Medulla oblongata (tissue), 1 donor: Measurements from ENCODE around the gene PLCL2.
A peak's percentile ranks its signal among the peaks of the same experiment; 100 is the strongest.

Experiments
- DNase-seq: peaks from one replicate; pipeline ENCODE4 v3.0.0-alpha.2; 2015; ENCODE audit errors: extremely low spot score

PLCL2 gene

DNA sequence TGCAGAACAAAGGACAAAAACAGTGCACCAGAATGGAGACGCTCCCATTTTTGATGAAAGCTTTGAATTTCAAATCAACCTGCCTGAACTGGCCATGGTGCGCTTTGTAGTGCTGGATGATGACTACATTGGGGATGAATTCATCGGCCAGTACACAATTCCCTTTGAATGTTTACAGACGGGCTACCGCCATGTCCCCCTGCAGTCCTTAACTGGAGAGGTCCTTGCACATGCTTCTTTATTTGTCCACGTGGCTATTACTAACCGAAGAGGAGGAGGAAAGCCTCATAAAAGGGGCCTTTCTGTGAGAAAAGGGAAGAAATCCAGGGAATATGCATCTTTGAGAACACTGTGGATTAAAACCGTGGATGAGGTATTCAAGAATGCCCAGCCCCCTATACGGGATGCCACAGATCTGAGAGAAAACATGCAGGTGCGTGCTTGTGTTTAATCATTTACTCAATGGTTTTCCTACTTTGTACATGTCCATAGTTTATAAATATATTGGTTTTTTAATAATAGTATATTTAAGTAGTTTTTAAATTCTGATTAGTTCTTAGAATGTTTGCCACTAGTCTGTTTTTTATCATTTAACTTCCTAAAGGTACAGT is 127.1 kb downstream of the PLCL2 start:
- DNase-seq = no peak

DNA sequence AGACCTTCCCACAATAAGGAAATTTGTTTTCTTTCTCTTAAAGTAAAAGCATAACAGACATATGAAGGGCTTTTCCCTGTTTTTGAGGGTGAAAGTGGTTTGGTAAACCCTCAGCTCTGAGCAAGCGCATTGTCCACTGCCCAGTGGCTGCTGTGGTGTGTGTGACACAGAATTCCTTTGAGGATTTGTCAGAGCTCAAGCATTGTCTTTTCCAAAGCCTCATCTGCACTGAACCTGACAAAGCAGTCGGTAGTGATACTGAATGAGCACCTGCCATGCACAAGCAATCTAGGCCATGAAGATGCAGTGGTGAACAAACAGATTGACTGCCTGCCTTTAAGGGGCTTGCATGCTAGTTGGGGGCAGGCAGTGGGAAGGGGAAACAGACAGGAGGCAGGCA is 128.3 kb downstream of the PLCL2 start:
- DNase-seq = no peak

DNA sequence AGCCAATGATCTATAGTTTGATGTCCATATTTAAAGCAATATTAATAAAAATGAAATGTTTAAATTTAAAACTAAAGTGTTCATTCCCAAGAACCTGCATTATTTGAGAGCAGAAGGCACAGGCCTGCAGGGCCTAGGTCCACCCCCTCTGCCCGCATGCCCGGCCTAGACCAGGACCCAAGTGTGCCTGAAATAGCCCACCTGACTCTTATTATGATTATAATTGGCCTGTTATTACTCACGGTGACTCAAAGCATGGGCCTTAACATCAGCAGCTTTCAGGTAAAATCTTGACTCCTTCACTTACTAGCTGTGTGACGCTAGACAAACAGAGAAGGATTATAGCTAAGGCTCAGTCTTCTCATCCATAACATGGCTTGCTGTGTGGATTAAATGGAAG is 128.8 kb downstream of the PLCL2 start:
- DNase-seq = no peak

DNA sequence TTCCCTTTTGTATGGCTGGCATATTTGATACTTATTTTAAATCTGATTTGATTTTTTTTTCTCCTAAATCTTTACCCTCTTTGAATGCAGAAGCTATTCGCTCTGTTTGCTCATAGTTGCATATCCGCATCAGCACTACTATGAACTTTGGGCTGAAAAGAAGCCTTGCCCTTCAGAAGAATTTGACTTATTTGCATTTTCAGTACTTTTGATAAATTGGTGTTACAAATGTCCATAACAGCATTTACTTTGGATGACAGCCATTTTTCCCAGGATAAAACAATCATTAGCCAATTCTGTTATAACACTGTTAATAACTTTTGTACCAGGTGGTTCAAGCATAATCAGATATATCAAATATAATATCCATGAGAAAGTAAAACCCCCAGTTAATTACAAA is 129.5 kb downstream of the PLCL2 start:
- DNase-seq = no peak

DNA sequence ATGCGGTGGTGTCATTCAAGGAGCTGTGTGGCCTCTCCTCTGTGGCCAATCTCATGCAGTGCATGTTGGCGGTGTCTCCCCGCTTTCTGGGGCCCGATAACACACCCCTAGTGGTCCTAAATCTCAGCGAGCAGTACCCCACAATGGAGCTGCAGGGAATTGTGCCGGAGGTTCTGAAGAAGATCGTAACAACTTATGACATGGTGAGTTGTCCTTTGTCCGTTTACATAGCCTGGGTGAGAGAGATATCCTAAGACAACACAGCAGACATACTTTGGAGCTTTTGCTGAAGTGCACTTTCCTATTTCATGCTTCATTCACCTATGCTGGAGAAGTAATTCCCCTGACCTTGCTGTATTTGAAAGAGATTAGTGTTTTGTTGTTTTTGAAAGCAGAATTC is 130.0 kb downstream of the PLCL2 start:
- DNase-seq = no peak

DNA sequence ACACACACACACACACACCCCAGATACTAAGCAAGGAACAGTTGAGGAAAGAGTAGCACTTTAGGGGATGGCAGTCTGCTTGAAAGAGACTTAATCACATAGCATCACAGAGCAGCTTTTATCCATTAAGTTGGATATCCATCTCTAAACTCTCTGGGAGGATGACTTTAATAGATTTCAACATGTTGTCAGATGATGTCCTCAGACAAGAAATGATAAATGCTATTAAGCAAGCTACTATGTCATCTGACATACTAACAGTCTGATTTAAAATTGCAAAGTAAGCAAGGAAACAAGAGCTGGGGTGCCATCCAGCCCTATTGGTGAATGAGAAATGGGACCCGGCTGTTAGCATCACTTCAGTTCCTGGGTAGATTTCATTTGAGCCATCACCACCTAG is 136.9 kb downstream of the PLCL2 start:
- no peak for DNase-seq

DNA sequence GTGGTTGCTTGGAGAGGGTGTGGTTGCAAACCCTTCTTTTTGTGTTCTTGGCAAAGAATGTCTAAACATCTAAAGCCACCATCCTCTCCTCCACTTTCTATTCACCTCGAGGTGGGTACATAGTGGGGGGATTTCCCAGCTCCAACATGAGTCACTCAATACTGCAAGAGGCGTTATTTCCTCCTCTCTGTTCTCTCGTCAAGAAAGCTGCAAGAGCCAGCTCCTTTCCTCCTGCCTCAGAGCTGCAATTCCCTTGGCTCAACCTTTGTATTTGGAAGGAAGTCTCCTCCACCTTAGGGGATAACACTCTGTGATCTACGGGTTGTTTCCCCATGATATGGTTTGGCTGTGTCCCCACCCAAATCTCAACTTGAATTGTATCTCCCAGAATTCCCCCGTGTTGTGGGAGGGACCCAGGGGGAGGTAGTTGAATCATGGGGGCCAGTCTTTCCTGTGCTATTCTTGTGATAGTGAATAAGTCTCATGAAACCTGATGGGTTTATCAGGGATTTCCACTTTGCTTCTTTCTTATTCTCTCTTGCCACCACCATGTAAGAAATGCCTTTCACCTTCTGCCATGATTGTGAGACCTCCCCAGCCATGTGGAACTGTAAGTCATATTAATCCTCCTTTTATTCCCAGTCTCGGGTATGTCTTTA is 138.4 kb downstream of the PLCL2 start:
- no peak for DNase-seq

DNA sequence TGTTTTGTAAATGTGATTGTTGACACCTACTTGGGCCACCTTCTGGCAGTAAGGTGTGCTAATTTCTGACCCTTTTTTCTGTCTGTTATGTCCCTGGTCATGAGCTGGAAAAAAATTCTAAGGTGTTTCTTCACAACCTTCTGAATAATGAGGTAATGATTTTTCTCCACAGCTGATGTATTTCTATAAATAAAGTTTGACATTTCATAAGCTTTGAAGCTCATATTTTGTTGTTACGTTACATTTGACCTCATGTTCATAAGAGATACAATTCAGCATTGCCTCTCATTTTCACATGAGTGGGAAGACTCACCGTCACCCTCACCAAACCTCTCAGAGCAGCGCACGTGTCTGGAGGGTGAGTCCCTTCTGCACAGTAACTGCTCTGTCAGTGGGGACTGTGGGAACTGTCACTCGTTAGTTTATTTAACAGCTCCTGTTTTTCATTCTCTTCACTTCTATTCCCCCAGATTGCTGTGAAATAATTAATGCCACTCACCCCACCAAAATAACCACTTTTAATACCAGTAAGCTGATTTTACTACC is 140.9 kb downstream of the PLCL2 start:
- no peak for DNase-seq

DNA sequence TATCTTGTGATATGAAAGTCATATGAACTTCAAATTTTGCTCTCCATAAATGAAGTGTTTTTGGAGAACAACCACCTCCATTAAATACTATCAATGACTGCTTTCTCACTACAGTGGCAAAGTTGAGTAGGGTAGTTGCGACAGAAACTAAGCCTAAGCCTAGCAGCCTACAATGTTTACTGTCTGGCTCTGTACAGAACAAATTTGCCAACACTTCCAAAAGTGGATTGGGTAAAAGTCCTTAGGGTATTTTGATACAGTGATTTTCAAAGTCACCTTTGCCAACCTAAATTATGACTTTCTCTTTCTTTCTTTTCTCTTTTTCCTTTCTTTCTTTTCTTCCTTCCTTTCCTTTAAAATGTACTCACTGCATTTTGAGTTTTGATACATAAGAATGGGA is 142.6 kb downstream of the PLCL2 start:
- DNase-seq = no peak

DNA sequence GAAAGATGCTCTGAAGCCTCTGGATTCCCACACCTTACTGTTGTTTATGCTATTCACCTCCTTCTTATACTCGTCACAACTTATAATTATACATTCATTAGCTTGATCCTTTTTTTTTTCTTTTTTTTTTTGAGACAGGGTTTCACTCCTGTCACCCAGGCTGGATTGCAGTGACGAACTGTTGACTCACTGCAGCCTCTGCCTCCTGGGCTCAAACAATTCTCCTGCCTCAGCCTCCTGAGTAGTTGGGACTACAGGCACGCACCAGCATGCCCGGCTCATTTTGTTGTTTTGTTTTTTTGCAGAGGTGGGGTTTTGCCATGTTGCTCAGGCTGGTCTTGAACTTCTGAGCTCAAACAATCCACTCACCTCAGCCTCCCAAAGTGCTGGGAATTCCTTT is 143.6 kb downstream of the PLCL2 start:
- no peak for DNase-seq

DNA sequence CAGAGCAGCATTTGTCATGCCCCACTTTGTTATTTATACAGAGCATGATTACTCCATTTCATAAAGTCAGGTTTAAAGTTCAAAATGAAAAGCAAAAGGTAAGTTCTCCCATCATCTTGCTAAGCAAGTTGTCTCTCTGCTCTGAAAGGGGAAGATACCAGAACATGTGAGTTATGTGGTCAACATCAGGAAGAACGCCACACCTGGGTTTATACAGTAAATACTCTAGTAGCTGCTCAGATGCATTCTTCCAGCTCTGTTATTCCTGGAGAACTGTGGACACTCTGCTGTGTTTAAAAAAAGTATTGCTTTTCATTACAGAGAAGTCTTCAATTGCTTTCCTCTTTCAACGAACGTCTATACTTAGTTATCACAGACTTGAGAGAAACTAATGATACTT is 145.7 kb downstream of the PLCL2 start:
- no peak for DNase-seq

DNA sequence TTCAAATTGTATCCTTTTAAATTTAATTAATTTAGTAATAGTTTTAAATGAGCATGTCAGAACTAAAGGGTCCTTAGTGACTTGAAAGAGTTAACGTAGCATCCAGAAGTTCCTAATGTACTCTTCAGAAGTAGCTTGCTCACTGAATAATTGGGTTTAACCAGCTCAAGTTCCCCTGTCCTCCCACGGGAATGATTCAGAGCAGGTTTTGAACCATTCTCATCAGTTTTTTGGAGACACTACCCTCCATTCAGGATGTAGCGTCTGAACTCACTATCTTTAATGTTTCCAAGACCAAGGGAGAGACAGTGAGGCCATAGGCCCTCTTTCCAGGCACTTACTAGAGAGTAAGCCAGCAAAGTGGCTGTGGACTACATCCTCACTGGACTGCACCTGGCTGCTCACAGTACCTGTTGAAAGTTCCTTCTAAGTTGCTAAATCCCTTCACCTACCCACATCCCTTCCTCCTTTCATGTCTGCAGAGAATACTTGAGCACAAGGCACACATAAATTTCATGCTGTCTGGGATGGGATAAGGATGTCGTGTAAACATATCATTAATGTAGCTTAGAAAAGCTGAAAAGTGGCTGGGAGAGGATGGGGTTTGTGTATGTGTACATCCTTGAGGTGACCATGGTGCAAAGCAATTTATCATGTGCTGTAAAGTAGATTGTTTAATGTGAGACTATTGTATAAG is 146.3 kb downstream of the PLCL2 start:
- DNase-seq = no peak

DNA sequence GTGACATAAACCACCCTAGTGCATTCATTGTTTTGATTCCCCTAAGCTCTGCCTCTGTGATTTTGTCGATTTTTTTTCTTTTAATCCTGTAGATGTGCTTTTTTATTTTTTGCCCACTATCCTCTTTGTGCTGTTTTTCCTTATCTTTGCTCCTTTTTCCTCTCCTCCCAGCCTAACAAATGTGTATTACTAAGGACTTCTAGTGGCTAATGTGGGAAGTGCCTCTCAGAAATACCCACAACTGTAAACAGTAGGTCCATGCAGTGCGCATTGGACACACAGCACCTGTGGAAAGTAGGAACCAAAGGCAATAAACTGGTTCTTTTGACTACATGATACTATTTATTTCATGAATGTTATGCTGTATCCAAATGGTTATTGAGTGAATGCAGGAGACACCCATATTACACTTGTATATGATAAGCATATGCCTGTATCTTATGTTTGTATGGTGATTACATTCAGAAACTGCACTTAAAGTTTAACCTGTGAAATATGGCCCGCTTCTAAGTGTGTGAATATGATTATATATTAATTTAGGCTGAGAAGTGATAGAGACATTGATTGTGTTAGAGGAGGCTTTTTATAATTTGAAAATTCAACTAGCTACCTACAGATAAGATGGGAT is 147.8 kb downstream of the PLCL2 start:
- DNase-seq = peak; percentile 69

DNA sequence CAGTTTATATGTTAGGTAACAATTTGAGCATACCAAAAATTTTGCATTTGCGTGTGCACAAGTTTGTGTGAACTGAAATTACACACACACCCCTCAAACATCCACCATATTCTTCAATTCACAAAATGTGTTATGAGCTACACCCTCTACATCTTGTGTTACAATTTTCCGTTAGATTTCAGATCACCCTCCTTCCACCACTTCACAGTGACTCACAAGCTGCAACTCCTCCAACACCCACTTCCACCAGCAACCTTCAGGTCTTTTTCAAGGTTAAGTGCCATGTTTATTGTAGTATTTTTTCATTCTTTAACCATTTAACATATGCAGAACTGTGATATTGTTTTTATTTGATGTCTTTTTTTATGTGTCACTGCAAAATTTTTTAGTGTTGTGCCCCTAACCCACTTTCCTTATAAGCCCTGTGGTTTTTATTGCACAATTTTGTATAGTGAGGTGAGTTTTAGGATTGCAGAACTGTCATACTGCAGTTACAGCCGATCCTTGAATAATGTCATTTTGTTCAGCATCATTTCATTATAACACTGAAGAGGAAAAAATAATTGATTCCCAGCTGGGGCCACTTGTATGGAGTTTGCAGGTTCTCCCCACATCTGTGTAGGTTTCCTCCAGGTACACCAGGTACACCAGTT is 148.9 kb downstream of the PLCL2 start:
- no peak for DNase-seq

DNA sequence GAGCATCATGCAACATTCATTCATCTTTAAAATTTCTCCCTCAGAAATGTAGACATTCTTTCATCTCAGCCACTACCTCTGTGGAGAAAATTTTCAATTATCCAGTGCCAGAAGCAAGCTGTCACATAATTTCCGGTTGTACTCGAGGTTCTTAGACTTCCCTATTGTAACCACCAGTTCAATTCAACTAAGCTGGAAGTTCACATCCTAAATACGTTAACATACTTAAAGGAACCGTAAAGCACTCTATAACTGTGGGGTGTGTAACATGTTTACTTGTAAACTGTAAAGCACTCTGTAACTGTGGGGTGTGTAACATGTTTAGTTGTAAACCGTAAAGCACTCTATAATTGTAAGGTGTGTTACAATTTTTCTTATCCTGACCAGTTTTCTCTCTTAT is 150.3 kb downstream of the PLCL2 start:
- no peak for DNase-seq

DNA sequence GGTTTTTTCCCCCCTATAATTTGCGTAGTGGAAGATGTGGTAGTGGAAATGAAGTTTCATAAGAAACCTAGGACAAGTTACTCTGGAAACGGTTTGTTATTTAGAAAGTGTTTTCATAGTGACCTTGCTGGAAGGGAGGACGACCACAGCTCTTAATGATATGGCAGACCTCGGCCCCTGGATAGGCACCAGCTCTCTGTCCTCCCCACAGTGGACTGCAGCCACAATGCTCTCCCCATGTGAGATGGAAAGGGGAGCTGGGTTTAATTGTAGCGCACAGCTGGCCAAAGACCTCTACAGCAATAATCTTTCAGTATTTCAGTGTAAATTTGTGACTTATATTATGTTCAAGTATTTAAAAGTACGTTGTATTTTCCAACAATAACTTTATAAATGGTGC is 151.2 kb downstream of the PLCL2 start:
- no peak for DNase-seq

DNA sequence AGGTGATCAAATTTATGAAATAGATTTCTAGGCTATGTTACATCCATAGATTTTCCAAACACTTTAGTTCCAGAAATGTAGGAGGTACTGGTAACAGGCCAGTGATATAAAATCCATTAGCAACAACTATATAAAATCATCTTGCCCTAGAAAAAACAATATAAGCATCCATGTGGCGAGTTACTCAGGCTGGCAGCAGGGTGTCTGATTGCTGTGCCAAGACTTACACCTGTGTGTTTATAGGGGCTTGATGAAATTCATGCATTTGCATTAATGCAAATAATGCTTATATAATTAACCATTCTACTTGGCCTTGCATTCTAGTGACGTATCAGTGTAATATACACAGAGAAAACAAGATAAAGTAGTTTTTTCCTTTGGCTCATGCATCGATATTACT is 153.4 kb downstream of the PLCL2 start:
- no peak for DNase-seq

DNA sequence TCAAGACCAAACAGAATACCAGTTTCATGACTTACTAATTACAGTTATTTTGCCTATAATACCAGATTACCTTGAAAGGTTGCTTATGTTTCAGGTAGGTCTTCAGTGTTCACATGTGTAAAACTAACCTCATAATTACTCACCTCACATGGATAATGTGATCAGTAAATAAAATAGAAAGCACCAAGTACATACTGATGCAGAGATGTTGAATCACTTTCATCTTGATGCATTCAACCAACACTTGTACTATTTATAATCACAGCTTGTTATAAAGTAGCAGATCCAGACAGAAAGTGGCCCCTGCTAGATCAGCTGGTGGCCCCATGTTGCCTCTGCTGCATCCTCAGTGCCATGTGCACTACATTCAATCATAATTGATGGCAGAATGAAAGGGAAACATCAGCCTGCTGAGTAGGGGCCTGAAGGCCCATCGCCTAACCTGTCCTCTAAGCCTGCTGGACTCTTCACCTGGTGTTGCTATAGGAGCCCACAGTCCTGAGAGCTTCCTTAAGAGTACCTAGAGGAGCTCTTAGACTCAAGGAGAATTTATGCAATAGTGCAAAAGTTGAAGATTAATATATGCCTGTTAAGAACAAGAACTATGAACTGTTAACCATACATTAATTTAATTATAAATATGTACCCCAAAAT is 154.3 kb downstream of the PLCL2 start:
- DNase-seq = no peak

DNA sequence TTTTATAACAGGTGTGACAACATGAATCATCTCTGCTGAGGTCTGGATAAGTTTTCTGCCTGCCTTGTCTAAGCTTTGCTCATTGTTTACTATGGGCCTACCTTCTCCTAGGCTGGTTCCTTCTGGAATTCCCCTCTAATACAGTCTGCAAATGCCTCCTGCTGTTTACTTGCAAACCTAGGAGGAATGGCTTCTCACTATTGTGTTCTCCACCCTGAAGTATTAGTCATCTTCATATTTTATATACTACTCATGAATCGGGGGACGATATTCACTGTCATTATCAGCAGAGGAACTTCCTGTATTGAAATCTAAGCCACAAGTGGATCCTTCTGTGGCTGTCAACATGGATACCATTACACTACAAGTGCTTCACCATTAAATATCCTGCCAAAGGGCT is 154.8 kb downstream of the PLCL2 start:
- no peak for DNase-seq

DNA sequence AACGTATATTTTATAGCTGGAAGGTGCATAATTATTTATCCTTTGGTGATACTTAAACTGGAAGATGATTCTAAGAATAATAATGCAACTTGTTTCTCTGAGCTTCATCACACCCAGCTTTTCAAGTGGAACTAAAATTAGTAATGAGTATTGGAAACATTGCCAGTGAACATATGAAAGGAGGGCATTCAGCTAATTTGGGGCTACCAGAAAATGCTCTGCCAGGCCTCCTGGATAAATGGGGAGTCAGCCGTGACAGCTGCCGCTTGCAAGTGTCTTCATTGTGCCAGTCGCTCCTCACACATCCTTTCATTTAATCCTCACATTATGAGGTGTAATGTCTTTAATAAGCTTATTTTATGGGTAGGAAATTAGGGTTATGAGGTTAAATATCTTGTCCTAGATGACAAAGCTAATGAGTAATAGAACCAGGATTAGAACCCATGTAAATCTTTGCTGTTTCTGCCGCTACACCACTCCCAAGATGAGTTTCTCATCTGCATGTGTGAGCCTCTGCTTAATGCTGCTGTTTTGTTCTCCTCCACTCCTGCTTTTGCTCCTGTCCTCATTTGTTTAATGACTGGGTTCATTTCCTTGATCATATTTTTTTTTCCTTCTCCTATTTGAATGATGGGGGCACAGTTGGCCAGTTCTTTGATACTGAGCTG is 155.7 kb downstream of the PLCL2 start:
- peak; percentile 26 for DNase-seq

DNA sequence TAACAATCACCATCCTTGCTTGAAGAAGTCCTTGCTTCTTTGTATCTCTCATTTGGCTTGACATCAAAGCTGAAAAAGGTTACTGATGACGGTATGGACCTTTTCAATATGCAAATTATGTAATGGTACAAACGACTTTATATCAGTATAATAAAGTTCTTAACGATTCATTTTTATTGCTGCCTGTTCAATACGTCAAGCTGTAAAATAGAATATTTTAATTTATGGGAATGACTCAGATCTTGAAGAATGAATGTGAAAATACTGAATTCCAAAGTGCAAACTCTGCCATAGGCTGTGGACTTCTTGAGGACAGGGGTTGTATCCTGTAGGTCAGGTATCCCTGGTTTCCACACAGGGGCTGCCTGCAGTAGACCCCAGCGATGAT is 156.2 kb downstream of the PLCL2 start:
- no peak for DNase-seq
